Measurements from ENCODE around the gene TASP1.

- TF ChIP-seq CTCF (IDR thresholded peaks at IDR 0.05) (no peak), POLR2A (IDR thresholded peaks at IDR 0.05) (no peak)
Observed at GRCh38 chr20:13401596-13401995, 237.1 kb downstream of the TASP1 start.
